ENCODE results near the gene NCKIPSD.

DNA sequence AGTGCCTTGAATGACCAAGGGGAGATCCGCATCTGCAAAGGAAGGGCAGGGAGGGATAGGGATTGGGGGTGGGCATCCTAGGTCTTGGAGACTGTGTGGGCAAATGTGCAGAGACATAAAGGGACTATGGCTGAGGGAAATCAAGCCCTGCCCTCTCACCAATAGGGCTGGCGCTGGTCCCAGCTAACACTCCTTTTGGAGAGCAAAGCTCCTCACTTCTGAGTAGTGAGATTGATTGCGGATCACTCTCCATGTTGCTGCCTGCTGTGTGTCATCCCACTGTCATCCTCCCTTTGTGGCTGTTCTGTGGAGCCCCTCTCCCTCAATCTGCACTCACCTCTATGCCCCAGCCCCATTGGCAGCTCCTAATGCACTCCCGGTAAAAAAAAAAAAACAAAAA, 20.8 kb downstream of the NCKIPSD start:
- TF ChIP-seq POLR2A (IDR thresholded peaks at IDR 0.05; ENCODE audit: low read depth, low read length) (no peak), EZH2 (IDR thresholded peaks at IDR 0.05; ENCODE audit: borderline replicate concordance, low read depth, low read length, severe bottlenecking) (no peak), JUN (IDR thresholded peaks at IDR 0.05; ENCODE audit: borderline replicate concordance, insufficient read depth, insufficient read length, low read depth) (no peak), POLR2AphosphoS5 (IDR thresholded peaks at IDR 0.05; ENCODE audit: insufficient read depth, low read depth, low read length) (no peak), FOS (IDR thresholded peaks at IDR 0.05; ENCODE audit: borderline replicate concordance, insufficient read depth, low read length) (no peak), GATA2 (IDR thresholded peaks at IDR 0.05; ENCODE audit: insufficient read depth, insufficient read length, low read depth, low read length) (no peak), MYC (IDR thresholded peaks at IDR 0.05; ENCODE audit: low read depth, low read length) (no peak)
- TF ChIP-seq, protein P1, sequence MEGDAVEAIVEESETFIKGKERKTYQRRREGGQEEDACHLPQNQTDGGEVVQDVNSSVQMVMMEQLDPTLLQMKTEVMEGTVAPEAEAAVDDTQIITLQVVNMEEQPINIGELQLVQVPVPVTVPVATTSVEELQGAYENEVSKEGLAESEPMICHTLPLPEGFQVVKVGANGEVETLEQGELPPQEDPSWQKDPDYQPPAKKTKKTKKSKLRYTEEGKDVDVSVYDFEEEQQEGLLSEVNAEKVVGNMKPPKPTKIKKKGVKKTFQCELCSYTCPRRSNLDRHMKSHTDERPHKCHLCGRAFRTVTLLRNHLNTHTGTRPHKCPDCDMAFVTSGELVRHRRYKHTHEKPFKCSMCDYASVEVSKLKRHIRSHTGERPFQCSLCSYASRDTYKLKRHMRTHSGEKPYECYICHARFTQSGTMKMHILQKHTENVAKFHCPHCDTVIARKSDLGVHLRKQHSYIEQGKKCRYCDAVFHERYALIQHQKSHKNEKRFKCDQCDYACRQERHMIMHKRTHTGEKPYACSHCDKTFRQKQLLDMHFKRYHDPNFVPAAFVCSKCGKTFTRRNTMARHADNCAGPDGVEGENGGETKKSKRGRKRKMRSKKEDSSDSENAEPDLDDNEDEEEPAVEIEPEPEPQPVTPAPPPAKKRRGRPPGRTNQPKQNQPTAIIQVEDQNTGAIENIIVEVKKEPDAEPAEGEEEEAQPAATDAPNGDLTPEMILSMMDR (IDR thresholded peaks at IDR 0.05; ENCODE audit: extremely low read depth in 1 of 2, insufficient read depth in 1 of 2, low read depth in 1 of 2, low read length in 2 of 2) = no peak
- TF ChIP-seq, protein P2, sequence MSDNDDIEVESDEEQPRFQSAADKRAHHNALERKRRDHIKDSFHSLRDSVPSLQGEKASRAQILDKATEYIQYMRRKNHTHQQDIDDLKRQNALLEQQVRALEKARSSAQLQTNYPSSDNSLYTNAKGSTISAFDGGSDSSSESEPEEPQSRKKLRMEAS (IDR thresholded peaks at IDR 0.05; ENCODE audit: insufficient read depth, insufficient read length) = no peak

Measured in endothelial cell of umbilical vein (primary cell).